ENCODE data around the gene MEGF10. TPM values are rescaled to one million over a fixed set of nuclear protein-coding genes. Genes with fewer than 3 reads are reported as not detected.

The MEGF10 gene
- total and polyA plus RNA-seq, 10 donors, result 0.02 to 2.2 (median 0.22) TPM

DNA sequence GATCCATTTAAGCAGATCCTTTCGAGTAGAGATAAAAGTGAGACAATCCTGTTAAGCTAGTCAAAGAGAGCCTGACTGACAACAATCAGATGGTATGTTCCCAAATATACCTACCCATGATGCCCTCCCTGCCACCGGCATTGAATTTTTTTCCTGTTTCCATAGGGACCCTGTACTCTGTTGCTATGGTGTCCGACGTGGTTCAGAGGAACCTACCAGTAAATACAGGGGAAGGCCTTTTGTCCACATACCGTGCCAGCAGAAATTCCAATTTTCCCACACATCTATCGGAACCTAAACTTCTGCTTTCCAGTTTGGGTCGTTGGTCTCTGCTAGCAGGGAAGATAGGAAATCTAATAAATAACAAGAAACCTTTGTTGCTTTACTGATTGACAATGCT, 64.7 kb downstream of the MEGF10 start:
- Histone ChIP-seq H3K9me3 (no peaks in the 10 kb centered on the region), H3K27me3 (replicated peaks in 1 of 7) (no peaks in the 10 kb centered on the region), H3K4me1 (no peaks in the 10 kb centered on the region), H3K27ac (no peak overlapping the region), H3K4me3 (no peak overlapping the region), H3K36me3 (no peaks in the 10 kb centered on the region)
- WGBS, 5 donors, result 80 to 87% (median 83%) methylated on average over 7 of the region's 7 CpGs
- intact Hi-C loops (cut with DNase I; ENCODE audit: low total_unique reads), result no loop called here
- TF ChIP-seq, protein P1, sequence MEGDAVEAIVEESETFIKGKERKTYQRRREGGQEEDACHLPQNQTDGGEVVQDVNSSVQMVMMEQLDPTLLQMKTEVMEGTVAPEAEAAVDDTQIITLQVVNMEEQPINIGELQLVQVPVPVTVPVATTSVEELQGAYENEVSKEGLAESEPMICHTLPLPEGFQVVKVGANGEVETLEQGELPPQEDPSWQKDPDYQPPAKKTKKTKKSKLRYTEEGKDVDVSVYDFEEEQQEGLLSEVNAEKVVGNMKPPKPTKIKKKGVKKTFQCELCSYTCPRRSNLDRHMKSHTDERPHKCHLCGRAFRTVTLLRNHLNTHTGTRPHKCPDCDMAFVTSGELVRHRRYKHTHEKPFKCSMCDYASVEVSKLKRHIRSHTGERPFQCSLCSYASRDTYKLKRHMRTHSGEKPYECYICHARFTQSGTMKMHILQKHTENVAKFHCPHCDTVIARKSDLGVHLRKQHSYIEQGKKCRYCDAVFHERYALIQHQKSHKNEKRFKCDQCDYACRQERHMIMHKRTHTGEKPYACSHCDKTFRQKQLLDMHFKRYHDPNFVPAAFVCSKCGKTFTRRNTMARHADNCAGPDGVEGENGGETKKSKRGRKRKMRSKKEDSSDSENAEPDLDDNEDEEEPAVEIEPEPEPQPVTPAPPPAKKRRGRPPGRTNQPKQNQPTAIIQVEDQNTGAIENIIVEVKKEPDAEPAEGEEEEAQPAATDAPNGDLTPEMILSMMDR (IDR thresholded peaks at IDR 0.05 in 8 of 11, conservative IDR thresholded peaks at IDR 0.05 in 3 of 11), result no peak
- no peak for TF ChIP-seq POLR2A (IDR thresholded peaks at IDR 0.05)
- no peak for TF ChIP-seq POLR2AphosphoS5 (IDR thresholded peaks at IDR 0.05)
- no peak for DNase-seq

DNA sequence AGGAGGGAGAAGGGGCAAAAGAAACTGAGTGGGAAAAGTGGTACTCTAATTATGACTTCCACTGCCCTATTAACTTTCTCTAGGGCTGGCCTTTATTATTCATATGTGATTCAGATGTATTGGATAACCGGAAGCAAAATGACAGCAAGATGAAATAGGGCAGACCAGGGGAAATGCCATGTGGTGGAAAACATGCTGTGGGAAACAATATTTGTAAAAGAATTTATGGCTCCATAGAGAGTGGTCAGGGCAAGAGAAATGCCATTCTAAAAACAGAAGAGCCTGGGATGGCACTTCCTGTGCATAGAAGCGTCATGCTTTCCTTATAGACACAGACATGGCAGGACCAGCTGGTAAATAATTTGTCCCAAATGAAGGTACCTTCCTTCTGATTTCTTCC, 67.7 kb downstream of the MEGF10 start:
- H3K27me3 ChIP-seq (replicated peaks in 1 of 7), result no peaks in the 10 kb centered on the region
- TF ChIP-seq POLR2A (IDR thresholded peaks at IDR 0.05) (no peak), POLR2AphosphoS5 (IDR thresholded peaks at IDR 0.05) (no peak)
- TF ChIP-seq, protein P1 (IDR thresholded peaks at IDR 0.05 in 8 of 11, conservative IDR thresholded peaks at IDR 0.05 in 3 of 11), result no peak
- intact Hi-C loops (cut with DNase I; ENCODE audit: low total_unique reads), result no loop called here
- H3K4me3 ChIP-seq, result no peak overlapping the region
- no peaks in the 10 kb centered on the region for H3K36me3 ChIP-seq
- DNase-seq, result no peak
- no peaks in the 10 kb centered on the region for H3K4me1 ChIP-seq
- H3K9me3 ChIP-seq, result no peaks in the 10 kb centered on the region
- WGBS, 5 donors, result 38 to 49% (median 46%) methylated on average over 2 of the region's 2 CpGs
- H3K27ac ChIP-seq, result no peak overlapping the region

DNA sequence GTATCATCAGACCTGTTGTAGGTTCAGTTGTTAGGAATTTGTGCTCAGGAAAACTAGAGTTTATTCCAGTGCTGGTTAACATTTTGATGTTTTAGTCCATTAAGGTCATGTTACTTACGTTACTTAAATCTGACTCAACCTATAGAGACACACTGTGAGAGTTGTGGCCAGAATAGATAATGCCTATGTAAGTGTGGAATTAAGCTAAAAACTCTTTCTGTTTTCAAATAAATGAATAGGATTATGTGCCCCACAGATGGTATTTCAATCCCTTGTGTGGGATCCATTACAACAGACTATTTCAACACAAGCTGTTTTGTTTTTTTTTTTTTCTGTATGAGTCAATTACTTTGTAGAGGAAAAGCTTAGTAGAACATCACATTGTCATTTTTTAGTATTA, 68.1 kb downstream of the MEGF10 start:
- Histone ChIP-seq H3K27me3 (replicated peaks in 1 of 7) (no peaks in the 10 kb centered on the region), H3K4me3 (no peak overlapping the region), H3K9me3 (no peaks in the 10 kb centered on the region), H3K36me3 (no peaks in the 10 kb centered on the region), H3K27ac (no peak overlapping the region), H3K4me1 (no peaks in the 10 kb centered on the region)
- DNase-seq, result no peak
- 80 to 96% (median 88%) methylated on average over 1 of the region's 1 CpG for WGBS, 5 donors
- intact Hi-C loops (cut with DNase I; ENCODE audit: low total_unique reads), result no loop called here
- no peak for TF ChIP-seq POLR2A (IDR thresholded peaks at IDR 0.05)
- no peak for TF ChIP-seq POLR2AphosphoS5 (IDR thresholded peaks at IDR 0.05)
- TF ChIP-seq, protein P1 (IDR thresholded peaks at IDR 0.05 in 8 of 11, conservative IDR thresholded peaks at IDR 0.05 in 3 of 11), result no peak

DNA sequence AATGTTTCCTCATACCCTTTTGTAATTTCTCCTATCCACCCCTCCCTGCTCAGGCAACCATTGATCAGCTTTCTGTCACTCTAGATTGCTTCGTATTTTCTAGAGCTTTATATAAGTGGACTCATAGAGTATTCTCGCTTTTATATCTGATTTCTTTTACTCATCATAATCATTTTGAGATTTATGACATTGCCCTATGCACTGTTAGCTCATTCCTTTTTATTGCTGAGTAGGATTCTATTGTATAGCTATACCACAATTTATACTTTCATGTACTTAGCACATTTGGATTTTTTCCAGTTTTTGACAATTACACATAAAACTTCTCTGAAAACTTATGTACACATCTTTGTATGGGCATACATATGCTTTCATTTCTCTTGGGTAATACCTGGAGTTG, 68.9 kb downstream of the MEGF10 start:
- H3K27ac ChIP-seq, result no peak overlapping the region
- H3K4me1 ChIP-seq, result no peaks in the 10 kb centered on the region
- WGBS, 5 donors, result 81 to 99% (median 92%) methylated on average over 2 of the region's 2 CpGs
- TF ChIP-seq, protein P1 (IDR thresholded peaks at IDR 0.05 in 8 of 11, conservative IDR thresholded peaks at IDR 0.05 in 3 of 11), result no peak
- no peak for TF ChIP-seq POLR2AphosphoS5 (IDR thresholded peaks at IDR 0.05)
- no peak for TF ChIP-seq POLR2A (IDR thresholded peaks at IDR 0.05)
- intact Hi-C loops (cut with DNase I; ENCODE audit: low total_unique reads), result no loop called here
- DNase-seq, result no peak
- H3K36me3 ChIP-seq, result no peaks in the 10 kb centered on the region
- no peaks in the 10 kb centered on the region for H3K9me3 ChIP-seq
- H3K27me3 ChIP-seq (replicated peaks in 1 of 7), result no peaks in the 10 kb centered on the region
- H3K4me3 ChIP-seq, result no peak overlapping the region

All from spleen (tissue), 11 donors.